Erythroblast (primary cell): ENCODE results near the gene GRIK4.

Experiments used
- DNase-seq, 2 experiments: peaks; one replicate each; lab custom pipeline; 2025; lab: John Stamatoyannopoulos, UW
- GATA1 ChIP-seq: IDR thresholded peaks from 2 replicates; pipeline ENCODE4 v1.6.1; 2011; ENCODE audit warnings: low read depth, mild to moderate bottlenecking, control low read depth, low read length, moderate library complexity
- POLR2A ChIP-seq: IDR thresholded peaks from 2 replicates; pipeline ENCODE4 v1.6.1; 2011; ENCODE audit warnings: mild to moderate bottlenecking, low read length

Gene GRIK4

DNA sequence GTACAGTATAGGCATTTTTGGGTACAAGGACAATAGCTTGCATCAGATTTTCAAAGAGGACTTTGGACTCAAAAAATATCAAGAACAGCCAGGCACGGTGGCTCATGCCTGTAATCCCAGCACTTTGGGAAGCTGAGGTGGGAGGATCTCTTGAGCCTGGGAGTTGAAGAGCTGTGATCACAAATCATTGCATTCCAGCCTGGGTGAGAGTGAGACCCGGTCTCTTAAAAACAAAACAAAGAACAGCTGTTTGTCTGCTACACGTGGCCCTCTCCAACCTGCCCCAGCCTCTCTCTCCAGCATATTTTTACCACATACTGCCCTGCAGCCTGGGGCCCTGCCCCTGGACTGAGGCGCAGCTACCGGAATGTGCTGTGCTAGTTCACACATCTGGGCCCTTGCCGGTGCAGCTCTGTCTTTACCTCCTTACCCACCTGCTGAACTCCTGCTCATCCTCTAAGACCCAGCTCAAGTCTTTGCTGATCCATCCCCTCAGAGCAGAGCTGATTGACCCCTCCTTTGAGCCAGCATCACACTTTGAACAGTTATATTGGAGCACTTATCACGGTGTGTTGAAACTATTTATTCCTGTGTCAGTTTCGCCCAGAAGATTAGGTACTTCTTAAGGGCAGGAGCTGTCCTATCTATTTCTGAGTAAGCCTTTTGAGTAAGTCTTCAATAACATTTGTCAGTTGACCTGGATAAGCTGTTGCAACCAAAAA, 29.4 kb downstream of the GRIK4 start:
- DNase-seq, result no peak
- TF ChIP-seq POLR2A, result no peak
- no peak for TF ChIP-seq GATA1

DNA sequence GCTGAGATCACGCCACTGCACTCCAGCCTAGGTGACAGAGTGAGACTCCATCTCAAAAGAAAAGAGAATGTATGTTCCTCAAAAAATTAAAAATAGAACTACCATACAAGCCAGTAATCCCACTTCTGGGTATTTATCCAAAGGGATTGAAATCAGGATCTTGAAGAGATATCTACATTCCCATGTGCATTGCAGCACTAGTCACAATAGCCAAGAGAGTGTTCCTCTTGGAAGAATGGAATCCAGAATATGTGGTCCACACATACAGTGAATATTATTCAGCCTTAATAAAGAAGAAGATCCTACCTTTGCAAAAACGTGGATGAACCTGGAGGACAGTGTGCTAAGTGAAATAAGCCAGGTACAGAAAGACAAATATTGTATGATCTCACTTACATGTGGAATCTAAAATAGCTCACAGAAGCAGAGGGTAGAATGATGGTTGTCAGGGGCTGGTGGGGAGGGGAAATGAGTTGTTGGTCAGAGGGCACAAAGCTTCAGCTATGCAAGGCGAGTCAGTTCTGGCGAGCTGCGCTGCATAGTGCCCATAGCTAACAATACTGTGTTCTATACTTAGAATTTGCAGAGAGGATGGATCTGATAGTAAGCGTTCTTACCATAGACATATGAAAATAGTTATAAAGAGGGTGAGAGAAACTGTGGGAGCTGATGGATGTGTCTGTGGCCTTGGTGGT, 32.1 kb downstream of the GRIK4 start:
- TF ChIP-seq POLR2A (no peak), GATA1 (no peak)
- DNase-seq, result no peak

DNA sequence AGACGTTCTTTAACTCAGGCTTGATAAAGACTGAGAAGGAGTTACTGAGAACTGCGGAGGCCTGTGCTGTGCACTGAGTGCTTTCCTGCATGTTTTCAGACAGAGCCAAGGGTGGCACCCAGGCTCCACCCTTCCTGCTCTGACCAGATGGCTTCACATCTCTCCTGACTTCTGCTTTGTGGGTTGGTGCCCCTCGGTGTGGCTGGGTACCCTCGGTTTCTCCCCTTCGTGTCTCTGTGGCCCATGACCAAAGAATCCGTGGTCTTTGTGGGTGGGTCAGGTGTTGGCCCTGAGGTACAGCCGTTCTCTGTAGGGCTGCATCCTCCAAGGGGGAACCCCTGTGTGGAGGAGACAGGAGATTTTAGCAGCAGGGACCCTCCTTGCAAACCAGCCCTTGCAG, 34.3 kb downstream of the GRIK4 start:
- DNase-seq, result no peak
- no peak for TF ChIP-seq GATA1
- no peak for TF ChIP-seq POLR2A

DNA sequence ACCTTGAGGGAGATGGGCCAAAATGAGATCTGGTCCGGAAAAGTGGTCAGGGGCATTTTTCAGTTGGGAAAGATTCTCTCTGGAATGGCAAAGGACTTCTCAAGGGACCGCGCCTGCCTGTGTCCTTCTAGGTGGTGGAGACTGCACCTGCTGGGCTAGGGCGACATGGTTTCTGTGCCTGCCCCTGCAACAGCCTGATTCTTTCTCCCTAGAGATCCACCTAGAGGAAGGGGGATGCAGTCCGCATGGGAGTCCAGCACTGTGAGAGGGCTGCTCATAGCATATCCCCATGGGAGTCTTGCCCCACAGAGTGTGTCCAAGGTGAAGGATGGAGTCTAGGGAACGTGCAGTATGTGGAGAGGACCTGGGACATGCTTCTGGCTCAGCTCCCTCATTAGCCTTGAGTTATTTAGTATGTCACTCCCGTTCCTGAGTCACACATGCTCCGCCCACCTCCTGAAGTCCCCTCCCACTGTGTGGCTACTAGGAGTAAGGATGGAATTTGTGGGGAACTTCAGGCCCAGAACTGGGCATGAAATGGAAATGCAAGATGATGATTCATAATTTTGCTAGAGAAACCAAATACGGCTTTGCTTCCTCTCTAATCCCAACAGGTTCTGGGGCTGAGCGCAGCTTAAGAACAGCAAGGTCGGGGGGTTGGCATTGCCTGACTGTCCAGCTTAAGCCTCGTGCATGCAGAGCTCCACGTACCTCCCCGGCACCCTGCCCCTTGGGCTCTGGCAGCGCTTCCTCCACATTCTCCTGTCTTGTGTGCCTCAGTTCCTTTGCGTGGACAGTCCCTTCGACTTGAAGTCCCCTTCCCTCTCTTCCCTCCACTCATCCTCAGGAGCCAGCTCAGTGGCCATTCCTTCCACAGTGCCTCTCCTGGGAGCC, 35.0 kb downstream of the GRIK4 start:
- DNase-seq, result no peak
- TF ChIP-seq POLR2A (no peak), GATA1 (no peak)

DNA sequence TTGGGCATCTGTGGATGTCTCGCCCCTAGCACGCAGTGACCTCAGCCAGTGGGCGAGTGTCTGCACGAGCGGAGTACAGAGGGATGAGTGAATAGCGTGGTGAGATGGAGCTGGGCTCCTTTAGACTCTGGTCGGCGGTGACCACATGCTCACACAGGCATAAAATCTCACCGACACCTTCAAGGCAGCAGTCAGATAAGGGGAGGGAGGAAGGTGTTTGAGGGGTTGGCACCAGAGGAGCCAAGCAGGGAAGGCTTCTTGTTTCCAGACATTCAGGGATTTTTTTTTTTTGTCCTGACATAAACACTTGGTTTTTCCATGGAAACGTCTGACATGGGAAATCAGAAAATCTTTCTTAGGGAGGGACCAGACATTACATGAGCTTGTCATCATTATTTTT, 35.8 kb downstream of the GRIK4 start:
- TF ChIP-seq GATA1, result no peak
- TF ChIP-seq POLR2A, result no peak
- no peak for DNase-seq

DNA sequence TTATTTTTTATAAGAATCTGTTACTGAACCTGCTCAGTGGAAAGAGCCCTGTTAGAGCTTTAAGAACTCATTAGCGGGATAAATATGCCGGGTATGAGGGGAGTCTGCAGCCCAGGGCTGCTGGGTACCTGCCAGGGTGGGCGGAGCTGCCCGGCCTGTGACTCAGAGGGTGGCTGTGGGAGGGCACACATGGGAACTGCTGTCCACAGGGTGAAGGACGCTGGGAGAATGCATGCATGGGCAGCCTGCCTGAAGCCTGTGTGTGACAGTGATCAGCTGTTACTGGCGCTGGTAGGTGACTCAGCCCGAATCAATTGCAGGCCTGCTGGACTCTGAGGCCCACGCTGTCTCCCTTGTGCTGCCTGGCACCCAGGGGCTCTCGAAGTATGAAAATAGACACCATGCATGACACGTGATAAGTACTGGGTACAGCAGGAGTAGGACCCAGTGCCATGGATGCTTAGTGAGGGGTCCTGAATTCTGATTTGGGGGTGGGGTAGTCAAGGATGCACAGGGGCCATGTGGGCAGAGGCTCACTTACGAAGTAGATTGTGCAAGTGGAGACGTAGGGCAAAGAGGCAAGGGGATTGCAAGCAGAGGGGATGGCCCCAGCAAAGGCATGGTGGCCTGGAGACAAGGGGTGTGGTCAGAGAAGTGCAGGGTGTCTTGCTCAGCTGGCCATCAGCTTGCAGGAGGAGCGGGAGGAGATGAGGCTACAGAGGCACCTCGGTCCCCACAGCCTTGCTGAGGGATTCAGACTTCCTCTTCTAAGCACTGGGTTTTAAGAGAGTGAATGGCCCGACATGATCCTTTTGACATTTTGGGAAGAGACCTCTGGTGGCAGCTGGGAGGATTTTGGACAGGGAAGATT, 36.5 kb downstream of the GRIK4 start:
- no peak for DNase-seq
- no peak for TF ChIP-seq GATA1
- TF ChIP-seq POLR2A, result no peak

DNA sequence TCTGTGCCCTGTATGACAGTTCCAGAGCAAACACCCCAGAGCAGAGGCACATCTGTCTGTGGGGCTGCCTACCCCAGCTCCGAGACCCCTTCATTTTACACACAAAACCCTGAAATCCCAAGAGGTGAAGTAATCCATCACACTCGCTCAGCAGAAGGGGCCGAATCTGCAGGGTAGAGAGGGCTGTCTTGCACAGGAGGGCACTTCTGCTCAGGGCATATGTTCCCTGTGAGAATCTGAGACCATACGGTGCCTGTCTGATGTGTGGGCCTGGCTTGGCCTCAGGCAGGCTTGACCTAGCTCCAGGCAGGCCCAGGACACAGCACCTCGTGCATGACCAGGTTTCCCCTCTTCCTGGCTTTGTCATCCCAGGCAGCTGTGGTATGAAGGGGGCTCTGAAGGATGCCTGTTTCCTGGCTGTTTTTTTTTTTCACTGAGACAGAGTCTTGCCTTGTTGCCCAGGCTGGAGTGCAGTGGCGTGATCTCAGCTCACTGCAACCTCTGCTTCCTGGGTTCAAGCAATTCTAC, 37.2 kb downstream of the GRIK4 start:
- TF ChIP-seq GATA1, result no peak
- TF ChIP-seq POLR2A, result no peak
- no peak for DNase-seq

DNA sequence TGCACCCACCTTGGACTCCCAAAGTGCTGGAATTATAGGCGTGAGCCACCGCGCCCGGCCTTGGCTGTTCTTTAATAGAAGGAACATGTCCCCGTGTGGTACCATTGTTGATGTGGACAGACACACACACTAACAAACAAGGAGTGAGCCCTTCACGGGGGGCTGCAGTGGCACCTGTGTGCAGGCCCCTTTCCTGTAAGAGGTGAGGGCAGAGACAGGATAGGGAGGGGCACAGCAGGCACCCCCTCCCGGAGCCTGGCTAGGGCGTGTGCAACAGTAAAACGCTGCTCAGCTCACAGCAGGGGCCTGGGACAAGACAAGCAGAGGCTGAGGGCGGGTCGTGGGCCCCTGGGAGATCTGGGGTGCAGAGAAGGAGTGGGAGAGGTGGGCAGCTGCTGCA, 37.8 kb downstream of the GRIK4 start:
- DNase-seq, result no peak
- TF ChIP-seq POLR2A (no peak), GATA1 (no peak)

DNA sequence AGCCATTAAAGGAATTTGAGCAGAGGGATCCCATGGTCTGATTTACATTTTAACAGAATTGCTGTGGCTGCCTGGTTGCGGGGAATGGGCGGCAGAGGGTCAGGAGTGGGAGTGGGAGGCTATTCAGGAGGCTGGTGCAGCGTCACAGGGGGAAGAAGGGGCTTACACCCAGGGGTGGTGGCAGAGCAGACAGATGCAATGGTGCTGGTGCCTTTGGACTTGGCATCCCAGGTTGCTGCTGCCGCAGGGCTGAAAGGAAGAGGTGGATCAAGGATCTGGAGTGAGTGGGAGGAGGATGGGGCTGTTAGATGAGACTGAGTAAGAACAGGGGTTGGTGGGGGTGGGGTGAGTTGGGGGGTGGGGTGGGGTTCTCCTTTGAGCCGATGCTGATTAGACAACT, 38.5 kb downstream of the GRIK4 start:
- no peak for TF ChIP-seq POLR2A
- no peak for TF ChIP-seq GATA1
- no peak for DNase-seq

DNA sequence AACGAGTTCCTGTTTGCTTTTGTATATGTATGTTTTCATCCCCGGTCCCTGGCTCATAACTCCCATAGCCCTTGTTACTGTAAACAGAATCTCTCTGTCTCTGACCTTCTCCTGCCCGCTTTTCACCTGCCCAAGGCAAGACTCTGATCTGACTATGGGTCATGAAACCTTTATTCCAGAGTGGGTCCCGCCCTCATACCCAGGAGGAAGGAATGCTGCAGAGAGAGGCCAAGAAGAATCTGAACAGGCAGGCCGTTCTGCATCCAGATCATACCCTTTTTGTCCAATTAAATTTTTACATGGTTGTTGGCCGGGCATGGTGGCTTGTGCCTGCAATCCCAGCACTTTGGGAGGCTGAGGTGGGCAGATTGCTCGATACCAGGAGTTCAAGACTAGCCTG, 39.6 kb downstream of the GRIK4 start:
- no peak for TF ChIP-seq POLR2A
- TF ChIP-seq GATA1, result no peak

DNA sequence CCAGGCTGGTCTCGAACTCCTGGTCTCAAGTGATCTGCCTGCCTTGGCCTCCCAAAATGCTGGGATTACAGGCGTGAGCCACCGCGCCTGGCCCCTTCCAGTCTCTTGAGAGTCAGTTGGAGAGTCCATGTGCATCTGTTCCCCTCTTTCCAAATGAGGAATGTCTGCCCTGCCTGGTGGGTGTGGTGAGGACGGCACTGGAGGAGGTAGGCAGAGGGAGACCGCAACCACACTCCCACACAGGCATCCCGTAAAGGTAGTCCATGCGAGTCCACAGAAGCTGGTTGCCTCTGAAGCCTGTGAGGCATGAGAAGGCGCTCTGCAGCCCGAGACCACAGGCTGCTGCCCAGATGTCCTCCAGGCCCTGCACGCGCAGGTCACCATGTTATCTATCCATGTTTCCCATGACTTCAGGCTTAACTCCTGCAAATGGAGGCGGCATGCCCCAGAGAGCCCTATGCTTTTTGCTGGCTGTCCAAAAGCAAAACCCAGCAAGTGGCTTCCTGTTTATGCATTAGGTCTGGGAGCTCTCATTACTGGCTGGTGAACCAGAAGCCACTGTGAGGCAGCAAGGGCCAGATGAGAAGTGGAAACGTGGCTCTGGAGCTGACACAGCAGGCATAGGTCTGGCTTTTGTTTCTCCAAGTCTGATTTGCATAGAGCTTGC, 43.4 kb downstream of the GRIK4 start:
- no peak for DNase-seq

More for the DNA sequence above, 39.6 kb downstream of the GRIK4 start:
- no peak for DNase-seq

DNA sequence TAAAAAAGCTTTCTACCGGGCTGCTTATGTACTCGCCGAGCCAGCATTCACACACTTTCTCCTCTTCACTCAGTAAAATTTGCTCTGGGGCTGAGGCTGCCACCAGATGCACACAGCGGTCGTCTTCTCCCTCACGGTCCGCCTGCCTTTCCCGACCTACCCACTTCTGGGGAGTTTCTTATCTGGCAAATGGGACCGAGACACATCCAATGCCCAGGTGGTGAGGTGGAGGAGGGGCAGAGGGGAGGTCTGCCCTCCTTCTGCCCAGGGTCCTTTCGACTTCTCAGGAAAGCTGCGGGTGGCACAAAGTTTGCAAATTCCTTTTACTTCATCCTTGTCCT, 43.9 kb downstream of the GRIK4 start:
- TF ChIP-seq GATA1 (no peak), POLR2A (no peak)

More for the DNA sequence above, 43.4 kb downstream of the GRIK4 start:
- TF ChIP-seq POLR2A, result no peak
- no peak for TF ChIP-seq GATA1

More for the DNA sequence above, 43.9 kb downstream of the GRIK4 start:
- no peak for DNase-seq
